ENCODE data around the gene URGCP. TPM values are rescaled to one million over a fixed set of nuclear protein-coding genes. Genes with fewer than 3 reads are reported as not detected.

The URGCP gene
- total RNA-seq, 1 experiment from 2014 or later: 30.7 TPM

- Mint-ChIP-seq H3K27me3 (ENCODE audit: low read depth) (peaks cover 4% of the 10 kb centered on the region; the same call in 1 of the 2 replicates), H3K4me3 (no peak overlapping the region), H3K9me3 (no peaks in the 10 kb centered on the region; a peak in 1 of 5 replicates), H3K36me3 (ENCODE audit: insufficient read depth in 1 of 3, low read depth in 3 of 3) (peaks cover 19 to 27% (median 26%) of the 10 kb centered on the region in 3 experiments), H3K4me1 (peaks cover 24 to 27% of the 10 kb centered on the region in 2 experiments), H3K27ac (no peak overlapping the region)
- Histone ChIP-seq H2BK20ac (ENCODE audit: low read depth, low read length, poor library complexity, severe bottlenecking) (no peak overlapping the region), H3K27me3 (ENCODE audit: insufficient read depth, low read length) (0 out of 2 replicates have a peak, but pooled peaks cover under 1% of the 10 kb centered on the region), H3K23me2 (ENCODE audit: insufficient read length, low read depth, low read length, poor library complexity, severe bottlenecking) (peaks cover 6% of the 10 kb centered on the region), H3K56ac (ENCODE audit: insufficient read length, low read depth, low read length) (no peak overlapping the region), H2BK120ac (ENCODE audit: low read depth, low read length, poor library complexity, severe bottlenecking) (no peak overlapping the region), H4K5ac (ENCODE audit: insufficient read length, low read depth, low read length) (no peak overlapping the region), H3K79me2 (ENCODE audit: insufficient read depth, low read length) (no peaks in the 10 kb centered on the region), H2BK5ac (ENCODE audit: insufficient read length, low read length) (no peak overlapping the region), H3K23ac (ENCODE audit: insufficient read length, low read depth, low read length) (no peak overlapping the region), H3T11ph (ENCODE audit: low read length) (no peak overlapping the region), H3K14ac (ENCODE audit: insufficient read depth, low read length) (no peak overlapping the region), H2BK12ac (ENCODE audit: insufficient read length, low read depth, low read length) (no peak overlapping the region), H3K4ac (ENCODE audit: low read depth, low read length) (no peak overlapping the region), H2BK15ac (ENCODE audit: low read depth, low read length) (no peak overlapping the region), H4K20me1 (ENCODE audit: control insufficient read depth, insufficient read depth, insufficient read length) (no peaks in the 10 kb centered on the region), H4K8ac (replicated peaks; ENCODE audit: insufficient read length, low read depth, low read length) (no peak overlapping the region), H3K79me1 (ENCODE audit: insufficient read depth, low read depth, low read length, poor library complexity, severe bottlenecking) (no peaks in the 10 kb centered on the region), H3K9ac (ENCODE audit: extremely low read depth, insufficient read length, low read length) (no peak overlapping the region), H2AFZ (ENCODE audit: low read length) (no peak overlapping the region), H3K4me1 (ENCODE audit: insufficient read depth, low read length) (no peaks in the 10 kb centered on the region), H3K4me2 (ENCODE audit: insufficient read depth, insufficient read length, low read length) (no peak overlapping the region), H4K91ac (ENCODE audit: insufficient read length, low read depth, low read length) (no peak overlapping the region), H3K18ac (ENCODE audit: insufficient read length, low read depth, low read length) (no peak overlapping the region), H2AK5ac (ENCODE audit: insufficient read length, low read length) (no peak overlapping the region), H3K9me3 (ENCODE audit: control insufficient read depth, low read depth, low read length) (no peaks in the 10 kb centered on the region), H3K27ac (ENCODE audit: insufficient read length, low read depth, low read length) (no peak overlapping the region)
- no CpG with 5 or more reads among the region's 3 CpGs for whole genome bisulfite sequencing (ENCODE audit: extremely low coverage, insufficient read length, low lambda C conversion rate)
- DNase-seq: no peak
- no peak for TF ChIP-seq CTCF (conservative IDR thresholded peaks at IDR 0.05)
Measured at GRCh38 chr7:43865277-43865676, 41.1 kb downstream of the URGCP start.

Data from H9 (cell line).